Stimulated activated CD8-positive, alpha-beta memory T cell treated with anti-CD3 and anti-CD28 coated beads, Interleukin-15, amount 100 ng/mL, for 24 hours (primary cell): ENCODE measurements around the gene HABP2.

Experiments
- DNase-seq: peaks from one replicate; pipeline ENCODE4 v3.0.0-alpha.2; 2020; ENCODE audit warnings: low read depth

The HABP2 gene

GRCh38 chr10:113557903-113558321 is 5.1 kb downstream of the HABP2 start:
- DNase-seq = no peak

DNA sequence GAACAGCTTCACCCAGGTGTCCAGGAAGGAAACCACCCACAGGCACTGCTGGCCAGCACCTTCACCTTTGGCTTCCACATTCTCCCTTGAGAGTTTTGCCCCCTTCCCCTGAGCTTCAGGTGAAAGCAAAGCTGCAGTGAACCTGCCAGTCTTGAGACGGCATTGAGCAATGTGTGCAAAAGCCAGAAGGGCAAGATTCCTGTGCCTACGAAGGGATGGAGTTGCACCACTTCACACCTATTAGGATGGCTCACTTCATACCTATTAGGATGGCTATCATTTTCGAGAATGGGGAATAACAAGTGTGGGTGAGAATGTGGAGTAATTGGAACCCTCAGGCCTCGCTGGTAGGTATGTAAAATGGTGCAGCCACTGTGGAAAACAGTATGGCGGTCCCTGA is 7.2 kb downstream of the HABP2 start:
- no peak for DNase-seq

DNA sequence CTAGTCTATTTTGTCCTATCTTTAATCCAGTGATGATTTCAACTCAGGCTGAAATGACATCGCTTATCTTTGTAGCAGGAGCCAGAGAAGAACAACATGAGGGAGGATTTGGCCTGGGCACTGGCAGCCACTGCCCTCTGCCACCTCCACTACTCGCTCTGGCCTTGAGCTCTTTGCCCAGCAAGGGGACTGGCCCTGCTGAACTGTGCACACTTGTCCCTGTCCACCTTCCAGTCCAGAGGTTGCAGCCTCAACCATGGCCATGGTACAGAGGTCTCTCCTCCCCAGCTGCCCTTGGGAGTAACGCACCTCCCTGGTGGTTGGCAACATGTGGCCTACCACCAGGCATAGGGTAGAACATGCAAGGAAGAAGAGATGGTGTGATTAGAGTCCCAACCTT is 8.4 kb downstream of the HABP2 start:
- no peak for DNase-seq

- no peak for DNase-seq
These were observed 9.2 kb downstream of the HABP2 start for GRCh38 chr10:113562069-113562468.

DNA sequence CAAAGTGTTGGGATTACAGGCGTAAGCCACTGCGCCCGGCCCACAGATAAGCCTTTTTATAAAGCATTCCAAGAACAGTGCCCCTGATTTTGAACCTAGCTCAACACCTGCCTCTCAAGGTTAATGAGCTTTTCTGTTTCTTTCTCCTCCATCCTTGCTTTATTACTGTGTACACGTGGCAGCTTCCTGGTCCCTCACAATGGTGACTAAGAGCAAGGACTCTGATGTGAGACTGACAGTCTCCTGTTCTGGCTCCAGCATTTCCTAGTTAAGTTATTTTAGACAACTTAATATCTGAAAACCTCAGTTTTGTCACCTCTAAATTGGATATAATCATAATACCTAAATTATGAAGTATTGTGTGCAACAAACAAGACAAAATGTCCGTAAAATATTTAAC is 9.9 kb downstream of the HABP2 start:
- DNase-seq = no peak

DNA sequence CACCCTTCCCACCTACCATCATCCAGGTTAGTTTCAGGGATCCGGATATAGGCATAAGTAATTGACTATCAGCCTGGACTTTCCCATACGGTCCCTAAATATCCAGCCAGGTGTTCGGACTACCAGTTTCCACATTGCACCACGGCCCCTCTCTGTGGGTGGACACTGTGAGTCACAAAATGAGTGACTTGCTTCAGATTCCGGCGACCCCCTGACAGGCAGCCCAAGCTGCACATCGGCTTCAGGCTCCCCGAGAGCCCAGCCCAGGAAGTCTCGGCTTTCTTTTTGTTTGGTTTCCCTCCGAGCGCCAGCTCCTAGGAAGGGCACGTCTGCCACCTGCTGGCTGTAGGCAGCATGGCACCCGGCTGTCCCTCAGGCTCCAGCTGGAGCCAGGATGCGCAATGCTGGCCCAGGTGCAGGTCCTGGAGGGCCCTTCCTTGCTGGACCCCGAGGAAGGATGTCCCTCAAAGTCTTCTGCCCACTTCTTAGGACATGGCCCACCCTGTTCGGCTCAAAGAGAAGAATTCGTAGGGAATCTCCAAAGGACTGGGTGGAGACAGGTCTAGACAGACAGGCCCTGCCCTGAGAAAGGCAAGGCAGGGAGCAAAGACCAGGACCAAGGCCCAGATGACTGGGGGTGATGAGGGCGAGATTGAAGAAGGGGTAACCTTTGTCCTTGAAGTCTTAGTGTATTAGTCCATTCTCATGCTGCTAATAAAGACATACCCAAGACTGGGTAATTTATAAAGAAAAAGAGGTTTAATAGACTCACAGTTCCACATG is 10.6 kb downstream of the HABP2 start:
- peak; percentile 46 for DNase-seq

- no peak for DNase-seq
These were observed 12.5 kb downstream of the HABP2 start for GRCh38 chr10:113565364-113565763.

GRCh38 chr10:113566888-113567287 is 14.0 kb downstream of the HABP2 start:
- DNase-seq = no peak

DNA sequence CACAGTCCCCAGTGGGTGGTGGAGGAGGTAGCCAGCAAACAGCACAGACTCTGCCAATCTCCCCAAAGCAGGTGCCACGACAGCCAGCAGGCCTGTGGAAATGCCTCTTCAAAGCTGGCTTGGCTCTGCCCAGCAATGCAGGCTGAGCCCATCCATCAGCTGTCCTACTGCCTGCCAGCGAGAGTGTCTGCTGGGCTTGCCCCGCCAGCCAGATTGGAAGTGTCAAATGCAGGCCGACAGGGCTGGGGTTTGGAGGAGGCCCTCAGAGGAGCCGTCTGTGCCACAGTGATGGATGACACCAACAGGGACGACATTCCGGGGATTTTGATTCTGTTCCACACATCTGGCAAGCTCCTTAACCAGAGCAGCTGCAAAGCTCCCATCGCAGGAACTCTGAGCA is 16.7 kb downstream of the HABP2 start:
- DNase-seq = no peak

GRCh38 chr10:113572520-113573290 is 19.9 kb downstream of the HABP2 start:
- no peak for DNase-seq

DNA sequence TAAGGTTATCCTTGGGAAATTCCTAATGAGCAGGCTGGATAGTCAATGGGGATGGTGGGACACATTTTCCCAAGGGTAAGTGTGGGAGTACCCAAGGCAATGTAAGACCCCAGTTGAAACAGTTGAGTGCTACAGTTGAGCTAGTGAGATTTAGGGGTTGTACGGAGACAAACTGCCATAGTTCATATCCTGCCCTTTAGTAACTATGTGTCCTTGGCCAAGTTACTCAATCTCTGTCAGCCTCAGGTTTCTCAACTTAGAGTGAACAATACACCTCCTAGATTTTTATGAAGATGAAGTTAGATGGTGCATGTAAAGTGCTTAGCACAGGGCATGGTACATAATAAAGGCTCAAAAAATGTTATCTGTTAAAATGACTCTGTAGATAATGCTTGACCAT is 20.5 kb downstream of the HABP2 start:
- DNase-seq = no peak

DNA sequence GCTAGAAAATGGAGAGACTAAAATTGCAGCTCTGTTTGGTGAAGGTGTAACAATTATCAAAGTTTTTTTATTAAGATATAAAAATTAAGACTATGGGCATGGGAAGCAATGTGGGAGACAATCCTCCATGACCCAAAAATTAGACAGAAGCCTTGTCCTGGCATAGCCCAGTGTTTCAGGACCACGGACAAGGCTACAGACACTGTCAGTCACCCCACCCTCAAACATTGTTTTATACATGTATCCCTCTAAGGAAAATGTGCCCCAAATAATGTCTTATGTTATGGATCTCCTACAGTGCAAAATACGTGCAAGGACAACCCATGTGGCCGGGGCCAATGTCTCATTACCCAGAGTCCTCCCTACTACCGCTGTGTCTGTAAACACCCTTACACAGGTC is 24.0 kb downstream of the HABP2 start:
- no peak for DNase-seq

- DNase-seq = no peak
These were observed 25.9 kb downstream of the HABP2 start for GRCh38 chr10:113578773-113579172.

DNA sequence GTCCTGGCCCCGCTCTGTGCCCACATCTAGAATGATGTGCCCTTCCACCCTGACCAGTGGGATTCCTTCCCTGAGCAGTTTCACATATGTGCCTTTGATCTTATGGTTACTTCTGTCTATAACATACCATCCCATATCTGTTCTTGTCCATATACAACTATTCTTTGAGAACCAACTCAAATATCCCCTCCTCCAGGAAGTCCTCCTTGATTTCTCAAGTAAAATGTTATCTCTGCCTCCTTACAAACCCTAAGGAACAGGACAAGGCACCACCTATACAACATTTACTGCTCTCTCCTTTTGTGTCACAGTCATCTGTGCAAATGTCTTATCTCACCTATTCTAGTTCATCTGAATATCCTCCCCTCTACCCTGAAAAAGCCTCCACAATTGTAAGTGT is 28.2 kb downstream of the HABP2 start:
- no peak for DNase-seq

GRCh38 chr10:113583571-113583970 is 30.7 kb downstream of the HABP2 start:
- no peak for DNase-seq

- no peak for DNase-seq
These were observed 33.1 kb downstream of the HABP2 start for GRCh38 chr10:113585949-113586348.

- DNase-seq = no peak
These were observed 36.4 kb downstream of the HABP2 start for GRCh38 chr10:113589201-113589770.

- DNase-seq = no peak
These were observed 37.7 kb downstream of the HABP2 start for GRCh38 chr10:113590581-113590980.

GRCh38 chr10:113592380-113592779 is 39.5 kb downstream of the HABP2 start:
- no peak for DNase-seq

- DNase-seq = no peak
These were observed 41.8 kb downstream of the HABP2 start for GRCh38 chr10:113594652-113595051.

DNA sequence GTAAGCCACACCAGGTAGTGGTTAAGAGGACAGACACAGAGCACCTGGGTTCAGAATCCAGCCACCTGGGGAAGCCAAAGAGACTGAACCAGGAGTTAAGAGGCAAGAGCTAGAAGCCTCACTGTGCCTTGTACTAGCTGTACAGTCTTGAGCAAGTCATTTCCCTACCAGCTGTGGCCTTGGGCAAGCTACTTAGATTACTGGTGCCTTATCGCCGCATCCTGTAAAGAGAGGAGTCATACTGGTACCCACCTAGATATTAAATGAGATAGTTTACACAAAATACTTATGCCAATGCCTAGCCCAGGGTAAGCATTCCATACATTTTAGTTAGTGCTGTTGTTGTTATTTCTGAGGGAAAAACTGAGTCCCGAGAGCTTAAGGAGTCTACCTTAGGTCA is 47.7 kb downstream of the HABP2 start:
- no peak for DNase-seq

DNA sequence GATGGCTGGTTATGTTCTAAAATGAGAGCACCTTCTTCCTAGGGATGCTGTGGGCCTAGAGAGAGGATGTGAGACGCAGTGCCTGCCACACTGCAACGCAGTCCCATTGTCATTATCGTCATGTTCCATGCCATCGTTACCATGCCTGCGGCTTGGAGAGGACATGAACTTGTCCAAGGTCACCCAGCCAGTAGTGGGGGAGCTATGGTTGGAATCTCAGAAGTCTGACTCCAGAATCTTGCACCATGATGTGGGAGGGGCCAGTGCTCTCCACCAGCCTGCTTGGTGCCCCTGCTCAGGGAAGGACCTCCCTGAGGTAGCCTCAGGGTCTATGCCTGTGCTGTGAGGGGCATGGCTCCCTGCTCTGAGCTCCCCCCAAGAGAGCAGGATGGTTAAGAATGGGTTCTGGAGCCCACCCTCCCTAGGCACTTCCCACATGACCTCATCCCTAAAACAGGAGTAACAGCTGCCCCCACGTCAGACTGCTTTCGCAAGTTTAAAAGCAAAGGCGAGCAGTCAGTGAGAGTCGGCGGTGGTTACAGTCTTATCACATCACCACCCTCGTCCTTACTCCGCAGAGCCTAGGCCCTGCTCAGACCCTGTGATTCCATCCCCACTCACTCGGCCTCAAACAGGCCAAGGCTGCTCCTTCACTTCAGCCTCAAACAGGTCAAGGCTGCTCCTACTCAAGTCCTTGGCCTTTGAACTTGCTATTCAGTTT is 50.4 kb downstream of the HABP2 start:
- DNase-seq = no peak

DNA sequence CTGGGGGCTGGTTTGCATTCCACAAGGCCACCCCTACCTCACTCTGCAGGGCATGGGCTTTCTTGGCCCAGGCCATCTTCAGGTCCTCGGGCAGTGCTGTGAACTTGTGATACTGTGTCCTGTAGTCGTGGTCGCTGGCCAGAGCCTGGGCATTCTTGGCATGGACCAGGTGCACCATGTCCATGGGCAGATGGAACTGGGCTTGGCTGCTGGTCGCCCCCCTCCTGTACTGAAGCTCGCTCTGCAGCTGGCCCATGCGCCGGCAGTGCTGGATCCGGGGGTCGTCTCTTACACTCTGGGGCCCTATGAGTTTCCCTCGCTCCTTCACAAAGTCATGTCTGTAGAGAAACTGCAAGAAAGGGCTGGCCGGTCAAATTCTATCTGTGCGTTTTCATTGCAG is 51.7 kb downstream of the HABP2 start:
- DNase-seq = no peak
